ENCODE data around the gene PEF1. TPM values are rescaled to one million over a fixed set of nuclear protein-coding genes. Genes with fewer than 3 reads are reported as not detected.

PEF1 gene
- total and polyA plus RNA-seq, 2 of the 8 experiments (the other 6 are each of a cell fraction or from before 2014, with no cell fraction given): 35.2 to 69.2 TPM

DNA sequence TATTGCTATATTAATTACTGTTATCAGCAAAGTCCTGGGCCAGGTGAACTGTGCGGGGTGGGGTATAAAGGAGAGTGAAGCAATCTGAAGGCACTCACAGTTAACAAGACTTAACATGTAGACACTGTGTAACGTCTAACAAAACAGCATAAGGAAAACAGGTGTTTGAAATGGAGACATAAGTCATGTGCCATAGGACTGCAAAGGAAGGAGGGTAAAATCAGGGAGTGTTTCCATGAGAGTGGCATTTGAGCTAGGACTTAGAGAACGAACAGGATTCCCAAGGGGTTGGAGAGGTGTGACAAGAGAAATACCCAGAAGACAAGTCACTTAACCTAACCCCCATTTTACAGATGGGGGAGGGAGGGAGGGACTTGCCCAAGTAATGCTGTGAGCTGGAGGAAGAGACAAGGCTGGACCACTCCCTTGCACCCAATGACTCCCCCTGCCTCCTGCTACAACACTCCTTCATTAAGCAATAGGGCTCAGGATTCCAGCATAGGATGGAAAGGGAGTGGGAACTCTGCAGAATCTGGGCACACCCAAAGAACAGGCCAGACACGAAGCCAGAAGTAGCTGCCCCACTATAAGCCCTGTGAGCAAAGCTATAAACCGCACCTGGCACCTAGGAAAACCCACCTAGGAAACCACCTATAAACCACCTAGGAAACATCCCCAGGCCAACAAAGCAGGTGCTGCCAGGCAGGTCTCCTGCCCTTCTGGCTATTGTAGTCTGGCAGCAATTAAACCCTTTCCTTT lies 6.6 kb downstream of the PEF1 start:
- ChIA-PET CTCF (ENCODE audit: partially characterized antibody) (interaction anchor here (0.7 to 8.6 kb wide), 9 partner anchors 9 to 242 kb away, joined by 3 to 40 read pairs (median 5); no protein-coding TSS in a partner anchor), POLR2A (ENCODE audit: partially characterized antibody) (interaction anchor here (1.3 kb wide), 1 partner anchor 9 kb away, joined by 3 read pairs; no protein-coding TSS in a partner anchor)
- Histone ChIP-seq H3K56ac (replicated peaks; ENCODE audit: insufficient read length, low read depth, low read length) (no peak overlapping the region), H2AK5ac (ENCODE audit: low read depth, low read length) (no peak overlapping the region), H3K27me3 (replicated peaks in 1 of 4; ENCODE audit: control insufficient read depth in 3 of 4, extremely low read depth in 1 of 4, insufficient read depth in 3 of 4, low read length in 3 of 4) (no peaks in the 10 kb centered on the region), H3K79me2 (ENCODE audit: control insufficient read depth in 1 of 2, insufficient read depth in 2 of 2, low read length in 2 of 2) (peaks cover 0 to 61% of the 10 kb centered on the region in 2 experiments; a peak in 2 of 4 replicates), H3K9ac (replicated peaks in 1 of 4; ENCODE audit: extremely low read depth in 1 of 4, low read depth in 3 of 4, low read length in 3 of 4) (no peak overlapping the region), H2AFZ (ENCODE audit: low read length) (no peak overlapping the region), H3K4ac (replicated peaks; ENCODE audit: insufficient read length, low read depth, low read length) (no peak overlapping the region), H4K91ac (replicated peaks; ENCODE audit: insufficient read length, low read length) (no peak overlapping the region), H3K4me1 (replicated peaks in 1 of 4; ENCODE audit: control insufficient read depth in 3 of 4, insufficient read depth in 4 of 4, low read length in 3 of 4) (peaks cover 0 to 7% (median 4%) of the 10 kb centered on the region in 4 experiments; a peak in 4 of 7 replicates), H3K18ac (ENCODE audit: extremely low read depth, low read length) (no peak overlapping the region), H4K20me1 (replicated peaks in 1 of 2; ENCODE audit: control insufficient read depth in 1 of 2, insufficient read depth in 2 of 2, low read length in 2 of 2) (peaks cover 0 to 1% of the 10 kb centered on the region in 2 experiments), H2BK20ac (ENCODE audit: low read length) (no peak overlapping the region), H3K23me2 (ENCODE audit: low read depth, low read length) (no peaks in the 10 kb centered on the region), H2BK120ac (replicated peaks; ENCODE audit: low read depth, low read length) (no peak overlapping the region), H3K4me2 (ENCODE audit: insufficient read depth in 1 of 2, low read depth in 2 of 2, low read length in 2 of 2) (no peak overlapping the region), H3K9me3 (ENCODE audit: insufficient read depth in 2 of 2, low read depth in 1 of 2, low read length in 1 of 2) (no peaks in the 10 kb centered on the region), H2BK12ac (ENCODE audit: low read depth, low read length) (no peak overlapping the region), H3K79me1 (ENCODE audit: low read depth, low read length) (peaks cover 14% of the 10 kb centered on the region; the same call in 1 of the 2 replicates), H3K4me3 (ENCODE audit: extremely low read depth in 1 of 4, insufficient read depth in 2 of 4, low read depth in 3 of 4, low read length in 4 of 4) (no peak overlapping the region), H2BK5ac (ENCODE audit: low read depth, low read length) (no peak overlapping the region), H2BK15ac (ENCODE audit: low read length) (no peak overlapping the region), H3K36me3 (ENCODE audit: control insufficient read depth in 2 of 4, insufficient read depth in 4 of 4, low read length in 3 of 4) (no peaks in the 10 kb centered on the region; a peak in 1 of 8 replicates), H4K5ac (ENCODE audit: insufficient read length, low read depth, low read length) (no peak overlapping the region), H3K27ac (ENCODE audit: low read depth, low read length) (no peak overlapping the region), H3K23ac (ENCODE audit: insufficient read length) (no peak overlapping the region), H3K14ac (ENCODE audit: insufficient read length) (no peak overlapping the region), H4K8ac (ENCODE audit: extremely low read depth, insufficient read depth, low read length) (no peak overlapping the region)
- no peak for TF ChIP-seq POU5F1 (IDR thresholded peaks at IDR 0.05; ENCODE audit: low read depth, low read length)
- no peak for TF ChIP-seq PHF8 (conservative IDR thresholded peaks at IDR 0.05; ENCODE audit: low read depth, low read length)
- TF ChIP-seq POLR2A (IDR thresholded peaks at IDR 0.05; ENCODE audit: control extremely low read depth in 1 of 2, low read depth in 2 of 2, low read length in 2 of 2): no peak
- no peak for TF ChIP-seq KDM1A (IDR thresholded peaks at IDR 0.05; ENCODE audit: borderline replicate concordance, low read length)
- no peak for TF ChIP-seq TCF12 (IDR thresholded peaks at IDR 0.05; ENCODE audit: low read depth, low read length)
- TF ChIP-seq TAF1 (IDR thresholded peaks at IDR 0.05; ENCODE audit: low read depth, low read length): no peak
- FAIRE-seq (no peak), DNase-seq (ENCODE audit: low read depth in 1 of 2, low spot score in 2 of 2) (no peak)
- 87% methylated on average over 5 of the region's 5 CpGs; no CpG with 5 or more reads in 1 of the 2 experiments for WGBS, 2 experiments (ENCODE audit: extremely low coverage in 1 of 2, insufficient coverage in 1 of 2, insufficient read length in 1 of 2, insufficient replicate concordance in 2 of 2, low coverage in 1 of 2, low lambda C conversion rate in 2 of 2, missing lambda C conversion rate in 1 of 2)
